ENCODE results near the gene TMEM270. TPM values are rescaled to one million over a fixed set of nuclear protein-coding genes. Genes with fewer than 3 reads are reported as not detected.

Gene TMEM270
- total RNA-seq, 2 donors from 2014 or later: not detected

DNA sequence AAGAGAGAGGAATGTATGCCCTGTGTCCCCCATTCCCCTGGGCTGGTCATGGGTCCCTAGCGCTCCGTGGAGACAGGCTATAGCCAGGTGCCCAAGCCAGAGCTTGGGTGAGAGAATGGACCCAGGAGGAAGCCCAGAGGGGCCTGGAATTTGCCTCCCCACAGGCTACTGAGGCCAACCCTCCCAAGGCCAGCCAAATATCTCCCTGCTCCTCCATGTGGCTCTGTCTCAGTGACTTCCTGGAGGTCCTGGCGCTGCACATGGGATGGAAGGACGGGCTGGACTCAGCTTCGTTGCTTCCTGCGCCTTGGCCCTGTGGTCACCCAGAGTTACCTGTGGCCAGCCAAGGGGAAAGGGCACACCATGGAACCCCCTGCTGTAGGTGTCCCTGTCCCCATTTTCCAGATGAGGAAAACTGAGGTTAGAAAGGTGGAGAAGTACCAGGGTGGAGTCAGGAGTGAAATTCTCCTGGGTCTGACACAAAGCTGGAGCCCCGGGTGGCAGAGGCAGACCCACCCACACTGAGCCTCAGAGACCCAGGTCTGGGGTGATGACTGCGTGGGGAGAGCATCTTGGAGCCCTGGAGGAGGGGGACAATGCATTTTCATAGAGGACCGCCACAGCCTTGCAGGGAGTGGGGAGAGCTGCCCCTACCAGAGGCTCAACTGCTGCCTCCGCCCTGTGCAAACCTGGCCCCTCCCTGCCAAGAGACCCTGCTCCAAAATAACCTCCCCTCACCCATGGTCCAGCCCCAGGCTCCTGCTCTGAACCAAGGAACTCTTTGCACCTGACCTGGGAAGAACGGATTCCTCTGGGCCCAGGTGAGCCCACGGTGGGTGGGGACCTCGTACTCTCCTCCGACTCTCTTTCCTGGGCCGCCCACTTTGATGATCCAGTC is 42.6 kb downstream of the TMEM270 start:
- Histone ChIP-seq H3K27ac (no peak overlapping the region), H3K4me1 (no peaks in the 10 kb centered on the region), H3K36me3 (no peaks in the 10 kb centered on the region), H3K4me3 (no peak overlapping the region), H3K27me3 (no peaks in the 10 kb centered on the region), H3K9me3 (no peaks in the 10 kb centered on the region)
- DNase-seq (ENCODE audit: low spot score): no peak
- TF ChIP-seq, protein P1, sequence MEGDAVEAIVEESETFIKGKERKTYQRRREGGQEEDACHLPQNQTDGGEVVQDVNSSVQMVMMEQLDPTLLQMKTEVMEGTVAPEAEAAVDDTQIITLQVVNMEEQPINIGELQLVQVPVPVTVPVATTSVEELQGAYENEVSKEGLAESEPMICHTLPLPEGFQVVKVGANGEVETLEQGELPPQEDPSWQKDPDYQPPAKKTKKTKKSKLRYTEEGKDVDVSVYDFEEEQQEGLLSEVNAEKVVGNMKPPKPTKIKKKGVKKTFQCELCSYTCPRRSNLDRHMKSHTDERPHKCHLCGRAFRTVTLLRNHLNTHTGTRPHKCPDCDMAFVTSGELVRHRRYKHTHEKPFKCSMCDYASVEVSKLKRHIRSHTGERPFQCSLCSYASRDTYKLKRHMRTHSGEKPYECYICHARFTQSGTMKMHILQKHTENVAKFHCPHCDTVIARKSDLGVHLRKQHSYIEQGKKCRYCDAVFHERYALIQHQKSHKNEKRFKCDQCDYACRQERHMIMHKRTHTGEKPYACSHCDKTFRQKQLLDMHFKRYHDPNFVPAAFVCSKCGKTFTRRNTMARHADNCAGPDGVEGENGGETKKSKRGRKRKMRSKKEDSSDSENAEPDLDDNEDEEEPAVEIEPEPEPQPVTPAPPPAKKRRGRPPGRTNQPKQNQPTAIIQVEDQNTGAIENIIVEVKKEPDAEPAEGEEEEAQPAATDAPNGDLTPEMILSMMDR (IDR thresholded peaks at IDR 0.05): no peak

DNA sequence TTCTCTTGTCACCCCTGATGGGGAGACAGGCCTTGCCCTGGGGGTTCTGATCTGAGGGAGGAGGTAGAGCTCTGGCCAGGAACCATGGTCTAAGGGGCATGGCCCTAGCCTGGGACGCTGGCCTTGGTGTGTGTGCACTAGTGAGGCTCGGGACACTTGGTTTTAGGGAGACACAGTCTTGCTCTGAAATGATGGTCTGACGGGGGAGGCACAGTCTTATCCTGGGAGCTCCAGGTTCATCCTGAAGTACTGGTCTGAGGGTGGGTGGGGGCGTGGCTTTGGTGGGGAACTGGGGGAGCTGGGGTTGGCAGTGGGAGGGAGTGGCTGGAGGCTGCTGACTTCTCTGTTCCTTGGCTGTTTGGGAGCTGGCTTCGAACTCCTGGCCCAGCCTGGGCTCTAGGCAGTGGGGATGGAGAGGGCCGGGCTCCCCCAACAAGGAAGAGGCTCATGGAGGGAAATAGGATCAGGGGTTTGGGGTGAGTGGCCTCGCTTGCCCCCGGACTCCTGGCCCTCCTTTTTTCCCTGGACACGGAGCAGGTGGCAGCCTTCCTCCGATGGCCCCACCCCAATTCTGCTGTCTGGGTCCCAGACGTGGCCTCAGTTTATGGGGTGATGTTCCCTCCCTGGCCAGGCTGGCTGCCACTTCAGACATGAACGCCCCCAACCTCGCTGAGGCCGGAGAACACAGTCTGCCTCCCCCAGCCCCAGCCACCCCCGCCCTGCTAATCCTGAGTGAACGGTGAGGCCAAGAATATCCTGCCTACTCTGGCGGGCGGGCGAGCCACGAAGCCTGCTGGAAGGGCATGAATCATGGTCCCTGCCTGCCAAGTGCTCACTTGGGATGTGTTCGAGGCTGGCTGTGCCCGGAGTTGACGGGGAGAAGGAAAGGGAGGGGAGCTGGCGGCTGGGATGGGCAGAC is 43.5 kb downstream of the TMEM270 start:
- H3K27ac ChIP-seq: no peak overlapping the region
- DNase-seq (ENCODE audit: low spot score): no peak
- TF ChIP-seq, protein P1 (IDR thresholded peaks at IDR 0.05): no peak

DNA sequence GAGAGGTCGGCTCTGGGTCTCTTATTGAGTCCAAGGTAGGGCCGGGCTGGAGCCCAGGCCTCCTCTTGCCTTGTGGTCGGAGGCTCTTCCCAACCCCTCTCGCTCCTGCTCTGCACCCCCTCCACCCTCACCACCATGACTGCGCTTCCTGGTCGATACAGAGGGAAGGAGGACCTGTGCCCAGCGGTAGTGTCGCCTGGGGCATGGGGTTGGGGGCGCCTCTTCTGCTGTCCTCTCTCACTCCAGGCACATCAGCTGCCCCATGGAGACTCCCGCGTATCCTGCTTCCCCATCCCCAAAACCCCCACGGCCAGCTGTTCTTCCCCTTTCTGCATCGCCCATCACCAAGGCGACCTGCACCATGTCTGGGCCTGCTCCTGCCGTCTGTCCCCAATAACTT is 44.4 kb downstream of the TMEM270 start:
- Histone ChIP-seq H3K9me3 (no peaks in the 10 kb centered on the region), H3K4me3 (no peak overlapping the region), H3K36me3 (no peaks in the 10 kb centered on the region), H3K27me3 (no peaks in the 10 kb centered on the region), H3K4me1 (peaks cover 0 to 11% of the 10 kb centered on the region in 2 donors), H3K27ac (no peak overlapping the region)
- DNase-seq (ENCODE audit: low spot score): no peak
- TF ChIP-seq, protein P1 (IDR thresholded peaks at IDR 0.05): no peak

More for the DNA sequence above, 43.5 kb downstream of the TMEM270 start:
- Histone ChIP-seq H3K27me3 (no peaks in the 10 kb centered on the region), H3K4me1 (peaks cover 0 to 8% of the 10 kb centered on the region in 2 donors), H3K9me3 (no peaks in the 10 kb centered on the region), H3K4me3 (no peak overlapping the region), H3K36me3 (no peaks in the 10 kb centered on the region)

DNA sequence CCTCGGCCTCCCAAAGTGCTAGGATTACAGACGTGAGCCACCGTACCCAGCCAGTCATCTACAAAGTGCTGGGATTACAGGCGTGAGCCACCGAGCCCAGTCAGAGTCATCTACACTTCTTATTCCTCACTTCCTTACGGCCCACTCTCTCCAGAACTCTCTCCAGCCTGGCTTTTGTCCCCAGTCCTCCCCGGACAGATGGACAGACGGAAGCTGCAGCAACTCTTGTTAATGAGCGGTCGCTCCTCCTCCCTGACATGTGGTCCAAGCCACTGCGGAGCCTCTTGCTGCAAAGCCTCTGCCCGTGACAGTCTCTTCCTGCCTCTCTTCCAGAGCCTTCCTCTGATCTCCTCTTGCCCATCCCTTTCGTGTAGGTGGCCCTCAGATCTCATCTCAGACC is 45.9 kb downstream of the TMEM270 start:
- Histone ChIP-seq H3K4me3 (no peak overlapping the region), H3K27me3 (no peaks in the 10 kb centered on the region), H3K36me3 (no peaks in the 10 kb centered on the region), H3K9me3 (no peaks in the 10 kb centered on the region), H3K27ac (no peak overlapping the region), H3K4me1 (peaks cover 0 to 11% of the 10 kb centered on the region in 2 donors)
- DNase-seq (ENCODE audit: low spot score): no peak
- TF ChIP-seq, protein P1 (IDR thresholded peaks at IDR 0.05): no peak

DNA sequence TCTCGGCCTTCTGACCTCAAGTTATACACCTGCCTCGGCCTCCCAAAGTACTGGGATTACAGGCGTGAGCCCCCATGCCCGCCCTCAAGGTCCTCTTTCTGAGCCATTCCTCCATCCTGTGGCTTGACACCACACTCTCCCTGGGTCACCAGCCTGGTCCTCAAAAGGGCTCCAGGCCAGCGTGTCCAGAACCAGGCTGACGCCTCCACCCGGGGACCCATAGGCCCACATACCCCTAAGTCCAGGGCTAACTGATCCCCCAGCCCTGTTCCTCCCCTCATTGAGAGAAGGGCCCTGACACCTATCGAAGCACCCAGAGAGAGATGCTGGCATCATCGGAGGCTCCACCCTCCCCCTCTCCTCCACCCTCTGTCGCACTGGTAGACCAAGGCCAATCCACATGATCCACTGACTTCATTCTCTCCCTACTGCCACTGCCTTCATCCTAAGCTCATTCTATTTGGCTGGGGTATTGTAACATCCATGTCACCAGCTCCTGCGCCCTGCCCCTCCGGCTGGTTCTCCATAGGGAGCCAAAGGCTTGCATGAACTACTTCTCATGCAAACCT is 46.7 kb downstream of the TMEM270 start:
- TF ChIP-seq, protein P1 (IDR thresholded peaks at IDR 0.05): no peak
- Histone ChIP-seq H3K4me1 (peaks cover 0 to 11% of the 10 kb centered on the region in 2 donors), H3K27ac (no peak overlapping the region), H3K36me3 (no peaks in the 10 kb centered on the region), H3K9me3 (no peaks in the 10 kb centered on the region), H3K4me3 (no peak overlapping the region), H3K27me3 (no peaks in the 10 kb centered on the region)
- no peak for DNase-seq (ENCODE audit: low spot score)
